ENCODE measurements around the gene TNS4.

GRCh38 chr17:40496634-40497420 is 4.6 kb downstream of the TNS4 start:
- TF ChIP-seq CTCF (IDR thresholded peaks at IDR 0.05) (no peak), POLR2A (IDR thresholded peaks at IDR 0.05) (no peak)

All from lower leg skin (tissue), 3 donors.